DOHH2 (cell line): ENCODE results near the gene KCNJ11.

Experiments
- H3F3A ChIP-seq: fragments of 200-600 bp; sonication (generic), shearing (Covaris generic); 2 replicates; pipeline ENCODE4 v1.6.0; 2016; ENCODE audit warnings: antibody characterized with exemption, mild to moderate bottlenecking; ENCODE audit not compliant: control insufficient read depth, insufficient read depth
- H3K27ac ChIP-seq: fragments of 200-600 bp; sonication (generic); 2 replicates; pipeline ENCODE4 v1.5.1; 2014; ENCODE audit warnings: low read depth, mild to moderate bottlenecking, low read length, moderate library complexity
- H3K27me3 ChIP-seq: fragments of 200-600 bp; sonication (generic); 2 replicates; pipeline ENCODE4 v1.6.1; 2014; ENCODE audit warnings: mild to moderate bottlenecking, low read length, mixed read lengths; ENCODE audit not compliant: control insufficient read depth
- H3K36me3 ChIP-seq: fragments of 200-600 bp; sonication (generic); 2 replicates; pipeline ENCODE4 v1.6.1; 2014; ENCODE audit warnings: mild to moderate bottlenecking, low read length, moderate library complexity, mixed read lengths; ENCODE audit not compliant: control insufficient read depth
- H3K4me1 ChIP-seq: fragments of 200-600 bp; sonication (generic); 2 replicates; pipeline ENCODE4 v1.6.1; 2014; ENCODE audit warnings: mild to moderate bottlenecking, low read length, mixed read lengths; ENCODE audit not compliant: control insufficient read depth
- H3K4me2 ChIP-seq: fragments of 200-600 bp; sonication (generic); 2 replicates; pipeline ENCODE4 v1.6.0; 2014; ENCODE audit warnings: mild to moderate bottlenecking, low read length, moderate library complexity
- H3K4me3 ChIP-seq: fragments of 200-600 bp; sonication (generic); 2 replicates; pipeline ENCODE4 v1.5.1; 2014; ENCODE audit warnings: mild to moderate bottlenecking, low read length, mixed read lengths
- H3K79me2 ChIP-seq: fragments of 200-600 bp; sonication (generic); 2 replicates; pipeline ENCODE4 v1.6.1; 2014; ENCODE audit warnings: mild to moderate bottlenecking, low read length, mixed read lengths; ENCODE audit not compliant: control insufficient read depth
- H3K9me2 ChIP-seq: fragments of 200-600 bp; sonication (generic); replicated peaks from 2 replicates; pipeline ENCODE4 v1.6.1; 2014; ENCODE audit warnings: mild to moderate bottlenecking, low read length, mixed read lengths; ENCODE audit not compliant: control insufficient read depth
- H3K9me3 ChIP-seq: fragments of 200-600 bp; sonication (generic); 2 replicates; pipeline ENCODE4 v1.6.1; 2014; ENCODE audit warnings: antibody characterized with exemption, low read length, mixed read lengths; ENCODE audit not compliant: control insufficient read depth, insufficient read depth
- H4K20me1 ChIP-seq: fragments of 200-600 bp; sonication (generic); 2 replicates; pipeline ENCODE4 v1.6.0; 2014; ENCODE audit warnings: low read depth, mild to moderate bottlenecking, antibody characterized with exemption, low read length, moderate library complexity; ENCODE audit not compliant: control insufficient read depth, insufficient read depth
- EZH2phosphoT487 ChIP-seq: fragments of 200-600 bp; sonication (generic); IDR thresholded peaks from 2 replicates; pipeline ENCODE4 v1.6.1; 2017; ENCODE audit warnings: borderline replicate concordance, mild to moderate bottlenecking, antibody characterized with exemption, low read length, moderate library complexity, mixed read lengths
- TF ChIP-seq, protein P1 (sequence below): fragments of 200-600 bp; sonication (generic); IDR thresholded peaks from one replicate; pipeline ENCODE4 v1.5.1; 2014; ENCODE audit warnings: antibody characterized with exemption, mild to moderate bottlenecking, low read depth, low read length; ENCODE audit not compliant: poor library complexity, severe bottlenecking

The KCNJ11 gene

DNA sequence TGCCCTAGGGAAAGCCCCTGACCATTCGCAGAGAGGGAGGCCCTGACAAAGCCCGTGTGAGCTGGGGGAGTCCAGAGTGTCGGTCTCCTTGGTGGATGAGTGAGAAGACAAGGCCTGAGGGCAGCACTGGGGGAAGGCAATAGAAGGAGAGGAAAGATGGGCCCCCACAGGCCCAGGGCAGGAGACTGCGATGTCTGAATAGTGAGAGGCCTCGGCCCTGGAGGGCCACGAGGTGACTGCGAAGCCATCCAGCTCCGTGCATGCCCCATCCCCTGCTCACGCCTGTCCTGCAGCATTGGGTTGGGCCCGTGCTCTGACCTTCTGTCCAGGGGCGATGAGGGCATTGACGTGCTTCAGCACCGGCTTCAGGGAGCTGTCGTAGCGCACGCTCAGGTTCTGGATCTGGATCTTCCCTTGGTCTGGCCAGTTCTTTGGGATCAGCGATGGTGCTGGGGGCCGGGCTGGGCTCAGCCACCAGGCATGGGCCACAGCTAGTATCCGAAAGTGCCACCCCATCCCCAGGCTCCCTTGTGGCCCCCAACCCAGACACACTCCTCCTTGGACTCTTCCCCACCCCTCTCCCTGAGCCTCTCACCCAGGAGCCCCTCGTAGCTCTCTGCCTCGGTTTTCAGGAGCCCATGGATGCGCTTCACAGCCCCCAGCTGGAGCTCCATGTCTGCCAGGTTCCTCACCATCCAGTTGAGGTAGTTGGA is 8.3 kb upstream of the KCNJ11 start:
- Histone ChIP-seq H3K36me3 (no peaks in the 10 kb centered on the region), H3K27ac (no peak overlapping the region), H3K4me3 (no peak overlapping the region), H3K79me2 (no peaks in the 10 kb centered on the region), H3K9me2 (no peaks in the 10 kb centered on the region), H3K4me1 (peaks cover 36% of the 10 kb centered on the region), H3F3A (0 out of 2 replicates have a peak, but pooled peaks cover 4% of the 10 kb centered on the region), H4K20me1 (no peaks in the 10 kb centered on the region), H3K4me2 (no peak overlapping the region), H3K9me3 (no peaks in the 10 kb centered on the region), H3K27me3 (no peaks in the 10 kb centered on the region)
- TF ChIP-seq, protein P1, sequence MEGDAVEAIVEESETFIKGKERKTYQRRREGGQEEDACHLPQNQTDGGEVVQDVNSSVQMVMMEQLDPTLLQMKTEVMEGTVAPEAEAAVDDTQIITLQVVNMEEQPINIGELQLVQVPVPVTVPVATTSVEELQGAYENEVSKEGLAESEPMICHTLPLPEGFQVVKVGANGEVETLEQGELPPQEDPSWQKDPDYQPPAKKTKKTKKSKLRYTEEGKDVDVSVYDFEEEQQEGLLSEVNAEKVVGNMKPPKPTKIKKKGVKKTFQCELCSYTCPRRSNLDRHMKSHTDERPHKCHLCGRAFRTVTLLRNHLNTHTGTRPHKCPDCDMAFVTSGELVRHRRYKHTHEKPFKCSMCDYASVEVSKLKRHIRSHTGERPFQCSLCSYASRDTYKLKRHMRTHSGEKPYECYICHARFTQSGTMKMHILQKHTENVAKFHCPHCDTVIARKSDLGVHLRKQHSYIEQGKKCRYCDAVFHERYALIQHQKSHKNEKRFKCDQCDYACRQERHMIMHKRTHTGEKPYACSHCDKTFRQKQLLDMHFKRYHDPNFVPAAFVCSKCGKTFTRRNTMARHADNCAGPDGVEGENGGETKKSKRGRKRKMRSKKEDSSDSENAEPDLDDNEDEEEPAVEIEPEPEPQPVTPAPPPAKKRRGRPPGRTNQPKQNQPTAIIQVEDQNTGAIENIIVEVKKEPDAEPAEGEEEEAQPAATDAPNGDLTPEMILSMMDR: no peak
- no peak for TF ChIP-seq EZH2phosphoT487

DNA sequence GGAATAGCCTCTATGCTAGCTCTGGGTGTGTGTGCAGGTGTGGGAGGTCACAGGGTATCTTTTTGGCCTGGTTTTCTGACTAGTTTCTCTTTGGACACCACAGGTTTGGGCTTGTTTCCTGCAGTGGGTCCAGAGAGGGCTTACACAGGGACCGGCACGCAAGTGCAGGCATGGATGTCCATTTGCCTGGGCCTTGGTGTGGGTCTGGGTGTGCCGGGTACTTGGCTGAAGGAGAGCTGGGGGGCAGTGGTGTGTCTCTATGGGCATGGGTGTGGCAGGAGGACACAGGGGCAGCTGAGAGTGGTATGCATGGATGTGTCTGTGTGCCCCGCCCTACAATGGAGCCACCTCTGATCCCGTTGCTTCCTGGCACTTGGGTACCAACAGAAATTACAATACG is 7.5 kb upstream of the KCNJ11 start:
- Histone ChIP-seq H3K4me2 (no peak overlapping the region), H3K79me2 (no peaks in the 10 kb centered on the region), H3F3A (peaks cover 4% of the 10 kb centered on the region; the same call in 1 of the 2 replicates), H3K27me3 (no peaks in the 10 kb centered on the region), H3K27ac (no peak overlapping the region), H3K36me3 (no peaks in the 10 kb centered on the region), H3K4me1 (peaks cover 38% of the 10 kb centered on the region), H4K20me1 (no peaks in the 10 kb centered on the region), H3K9me2 (no peaks in the 10 kb centered on the region), H3K9me3 (peaks cover 5% of the 10 kb centered on the region; the same call in 1 of the 2 replicates), H3K4me3 (no peak overlapping the region)
- no peak for TF ChIP-seq EZH2phosphoT487
- TF ChIP-seq, protein P1: no peak

DNA sequence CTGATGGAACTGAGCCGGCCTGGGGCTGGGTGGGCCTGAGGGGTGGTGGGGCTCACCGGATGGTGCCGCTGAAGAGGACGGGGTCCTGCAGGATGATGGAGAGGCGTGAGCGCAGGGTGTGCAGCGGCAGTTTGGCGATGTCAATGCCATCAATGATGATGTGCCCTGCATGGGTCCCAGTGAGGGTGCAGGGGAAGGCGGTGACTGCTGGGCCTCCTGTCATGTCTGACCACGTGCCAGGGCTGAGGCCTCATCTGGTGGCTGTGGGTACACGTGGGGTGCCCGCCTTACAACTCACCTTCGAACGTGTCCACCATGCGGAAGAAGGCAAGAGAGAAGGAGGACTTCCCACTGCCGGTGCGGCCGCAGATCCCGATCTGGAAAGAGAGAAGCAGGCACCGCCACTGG is 7.1 kb upstream of the KCNJ11 start:
- H3F3A ChIP-seq: peaks cover 4% of the 10 kb centered on the region; the same call in 1 of the 2 replicates
- no peaks in the 10 kb centered on the region for H3K9me2 ChIP-seq
- H3K9me3 ChIP-seq: peaks cover 5% of the 10 kb centered on the region; the same call in 1 of the 2 replicates
- peaks cover 38% of the 10 kb centered on the region for H3K4me1 ChIP-seq
- H4K20me1 ChIP-seq: no peaks in the 10 kb centered on the region
- no peaks in the 10 kb centered on the region for H3K79me2 ChIP-seq
- H3K4me2 ChIP-seq: no peak overlapping the region
- TF ChIP-seq, protein P1: no peak
- no peak for TF ChIP-seq EZH2phosphoT487
- no peaks in the 10 kb centered on the region for H3K36me3 ChIP-seq
- no peak overlapping the region for H3K27ac ChIP-seq
- H3K27me3 ChIP-seq: no peaks in the 10 kb centered on the region
- H3K4me3 ChIP-seq: no peak overlapping the region
